ACC112 (cell line): Measurements from ENCODE around the gene RFX3.

Source experiments
- H2AFZ ChIP-seq: fragments of 200-600 bp; sonication (generic); one replicate; pipeline ENCODE4 v1.6.0; 2017; ENCODE audit warnings: antibody characterized with exemption, low read length; ENCODE audit not compliant: unreplicated experiment
- H3K27ac ChIP-seq: fragments of 200-600 bp; sonication (generic); 2 replicates; pipeline ENCODE4 v1.5.1; 2014; ENCODE audit warnings: low read depth, mild to moderate bottlenecking, antibody characterized with exemption, low read length, moderate library complexity
- H3K27me3 ChIP-seq: fragments of 200-600 bp; sonication (generic); 2 replicates; pipeline ENCODE4 v1.6.1; 2014; ENCODE audit warnings: mild to moderate bottlenecking, antibody characterized with exemption, low read length, moderate library complexity, mixed read lengths; ENCODE audit not compliant: insufficient read depth
- H3K36me3 ChIP-seq: fragments of 200-600 bp; sonication (generic); 2 replicates; pipeline ENCODE4 v1.6.1; 2016; ENCODE audit warnings: mild to moderate bottlenecking, antibody characterized with exemption, low read length, moderate library complexity, mixed read lengths; ENCODE audit not compliant: insufficient read depth
- H3K4me1 ChIP-seq: fragments of 200-600 bp; sonication (generic); one replicate; pipeline ENCODE4 v1.6.1; 2016; ENCODE audit warnings: low read length, mixed read lengths; ENCODE audit not compliant: insufficient read depth, unreplicated experiment, control insufficient read depth
- H3K4me3 ChIP-seq: fragments of 200-600 bp; sonication (generic); 2 replicates; pipeline ENCODE4 v1.5.1; 2014; ENCODE audit warnings: mild to moderate bottlenecking, low read depth, low read length
- H3K79me2 ChIP-seq: fragments of 200-600 bp; sonication (generic); one replicate; pipeline ENCODE4 v1.6.0; 2016; ENCODE audit warnings: low read length; ENCODE audit not compliant: control insufficient read depth, unreplicated experiment, insufficient read depth

Gene RFX3

DNA sequence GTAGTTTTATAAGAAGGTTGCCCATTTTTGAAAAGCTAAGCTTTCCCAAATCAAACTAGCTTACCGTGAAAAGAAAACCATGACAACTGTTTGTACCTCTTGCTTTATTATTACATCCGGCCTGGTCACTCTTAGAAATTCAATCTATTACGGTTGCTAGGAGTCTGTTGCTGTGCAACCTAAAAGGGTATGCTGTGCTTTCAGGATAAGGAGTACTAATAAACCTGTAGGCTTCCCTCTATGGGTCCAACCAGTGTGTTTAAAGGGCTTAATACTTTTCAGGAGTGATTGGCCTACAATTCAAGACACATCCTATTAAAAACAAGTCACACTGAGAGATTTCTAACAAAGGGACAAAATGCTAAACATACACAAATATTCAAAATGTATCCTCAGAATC is 27.1 kb downstream of the RFX3 start:
- H2AFZ ChIP-seq, result no peak overlapping the region
- peaks cover 17% of the 10 kb centered on the region for H3K4me1 ChIP-seq
- no peak overlapping the region for H3K27ac ChIP-seq
- H3K4me3 ChIP-seq, result no peak overlapping the region
- H3K79me2 ChIP-seq, result no peaks in the 10 kb centered on the region
- no peaks in the 10 kb centered on the region for H3K36me3 ChIP-seq
- H3K27me3 ChIP-seq, result no peaks in the 10 kb centered on the region

- Histone ChIP-seq H3K4me1 (peaks cover 17% of the 10 kb centered on the region), H2AFZ (no peak overlapping the region), H3K27me3 (no peaks in the 10 kb centered on the region), H3K79me2 (no peaks in the 10 kb centered on the region), H3K27ac (no peak overlapping the region), H3K36me3 (no peaks in the 10 kb centered on the region), H3K4me3 (no peak overlapping the region)
These were observed 27.9 kb downstream of the RFX3 start for GRCh38 chr9:3497857-3498256.

- Histone ChIP-seq H2AFZ (no peak overlapping the region), H3K27me3 (no peaks in the 10 kb centered on the region), H3K4me3 (no peak overlapping the region), H3K79me2 (no peaks in the 10 kb centered on the region), H3K27ac (peak overlapping the region; percentile 21; the same call in 1 of the 2 replicates), H3K4me1 (peaks cover 17% of the 10 kb centered on the region), H3K36me3 (no peaks in the 10 kb centered on the region)
These were observed 28.4 kb downstream of the RFX3 start for GRCh38 chr9:3497401-3497800.

DNA sequence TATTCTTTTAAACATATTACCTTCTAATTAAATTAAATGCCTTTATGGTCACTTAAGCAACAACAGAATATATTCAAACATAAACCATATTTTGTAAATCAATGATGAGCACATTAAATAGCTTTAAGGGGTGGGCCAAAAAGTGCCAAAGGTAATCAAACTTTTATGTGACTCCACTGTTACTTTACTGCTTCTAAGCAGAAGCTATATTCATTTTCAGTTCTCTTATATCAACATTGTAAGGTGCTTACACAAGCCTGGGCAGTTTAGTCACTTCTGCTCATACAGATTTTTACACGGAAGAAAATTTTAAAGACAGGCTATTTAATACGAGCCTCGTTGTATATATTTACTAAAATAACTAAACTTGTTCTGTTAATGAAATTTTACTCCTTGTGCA is 29.9 kb downstream of the RFX3 start:
- peaks cover 17% of the 10 kb centered on the region for H3K4me1 ChIP-seq

GRCh38 chr9:3492214-3492613 is 33.6 kb downstream of the RFX3 start:
- Histone ChIP-seq H3K79me2 (no peaks in the 10 kb centered on the region), H3K27ac (no peak overlapping the region), H2AFZ (no peak overlapping the region), H3K36me3 (no peaks in the 10 kb centered on the region), H3K4me3 (no peak overlapping the region), H3K4me1 (peaks cover 6% of the 10 kb centered on the region), H3K27me3 (no peaks in the 10 kb centered on the region)

More for the DNA sequence above, 29.9 kb downstream of the RFX3 start:
- no peaks in the 10 kb centered on the region for H3K79me2 ChIP-seq
- no peaks in the 10 kb centered on the region for H3K27me3 ChIP-seq
- no peaks in the 10 kb centered on the region for H3K36me3 ChIP-seq
- H3K4me3 ChIP-seq, result no peak overlapping the region
- no peak overlapping the region for H3K27ac ChIP-seq
- H2AFZ ChIP-seq, result no peak overlapping the region

DNA sequence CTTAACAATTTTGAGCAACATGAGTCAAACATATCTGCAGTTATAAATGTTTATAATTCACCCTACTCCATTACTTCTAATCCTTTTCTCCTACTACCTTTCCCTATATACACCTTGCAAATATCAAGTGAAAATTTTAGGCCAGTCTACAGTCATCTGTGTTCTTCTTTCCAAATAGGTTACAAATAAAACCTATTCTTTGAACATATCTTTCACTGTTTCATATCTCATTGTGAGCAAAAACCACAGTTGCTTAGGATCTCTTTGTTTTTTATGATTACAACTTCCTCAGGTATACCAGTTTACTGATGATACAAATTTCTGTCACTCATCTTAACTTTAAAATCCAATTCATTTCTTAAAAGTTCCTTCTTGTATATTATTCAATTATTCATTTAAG is 34.4 kb downstream of the RFX3 start:
- no peaks in the 10 kb centered on the region for H3K79me2 ChIP-seq
- H3K4me1 ChIP-seq, result no peaks in the 10 kb centered on the region
- H3K36me3 ChIP-seq, result no peaks in the 10 kb centered on the region
- no peak overlapping the region for H3K27ac ChIP-seq
- H3K4me3 ChIP-seq, result no peak overlapping the region
- H2AFZ ChIP-seq, result no peak overlapping the region
- no peaks in the 10 kb centered on the region for H3K27me3 ChIP-seq

DNA sequence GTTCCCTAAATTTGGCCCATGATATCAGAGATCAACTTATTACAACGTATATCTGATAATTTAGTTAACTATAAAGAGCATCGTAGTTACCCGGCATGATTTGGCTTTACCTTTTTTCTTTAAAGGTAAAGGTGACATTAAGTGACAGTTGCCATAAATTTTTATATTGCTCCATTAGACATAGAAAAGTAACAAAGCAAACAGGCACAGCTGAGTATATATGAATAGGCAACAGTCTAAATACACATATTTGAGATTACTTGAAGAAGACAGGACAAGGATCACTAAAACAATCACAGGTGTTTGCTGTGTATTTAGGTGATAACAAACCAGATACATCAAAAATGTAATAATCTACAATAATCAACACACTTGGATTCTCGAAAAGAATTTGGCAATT is 34.8 kb downstream of the RFX3 start:
- no peak overlapping the region for H3K27ac ChIP-seq
- no peaks in the 10 kb centered on the region for H3K27me3 ChIP-seq
- H3K79me2 ChIP-seq, result no peaks in the 10 kb centered on the region
- H2AFZ ChIP-seq, result no peak overlapping the region
- H3K4me3 ChIP-seq, result no peak overlapping the region
- H3K4me1 ChIP-seq, result no peaks in the 10 kb centered on the region
- H3K36me3 ChIP-seq, result no peaks in the 10 kb centered on the region

DNA sequence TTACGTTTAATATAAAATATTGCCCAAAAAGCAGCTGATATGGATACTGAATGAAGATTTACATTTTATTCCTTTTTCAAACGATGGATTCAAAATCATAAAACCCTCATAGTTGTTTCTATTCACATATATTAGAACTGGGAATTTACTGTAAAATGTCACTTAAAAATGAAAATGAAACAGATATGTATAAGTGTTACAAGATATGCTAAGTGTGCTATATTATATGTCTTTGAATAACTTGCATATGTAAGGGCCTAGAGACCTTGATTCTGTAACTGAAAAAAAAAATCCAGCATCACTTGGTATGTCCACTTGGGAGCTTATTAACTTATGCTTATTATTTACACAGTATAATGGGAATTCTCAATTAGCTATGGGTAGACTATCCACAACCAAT is 43.2 kb downstream of the RFX3 start:
- Histone ChIP-seq H2AFZ (no peak overlapping the region), H3K36me3 (no peaks in the 10 kb centered on the region), H3K4me1 (no peaks in the 10 kb centered on the region), H3K27me3 (no peaks in the 10 kb centered on the region), H3K27ac (no peak overlapping the region), H3K4me3 (no peak overlapping the region), H3K79me2 (no peaks in the 10 kb centered on the region)

GRCh38 chr9:3480353-3480655 is 45.5 kb downstream of the RFX3 start:
- Histone ChIP-seq H3K27ac (no peak overlapping the region), H2AFZ (no peak overlapping the region), H3K79me2 (no peaks in the 10 kb centered on the region), H3K36me3 (no peaks in the 10 kb centered on the region), H3K27me3 (no peaks in the 10 kb centered on the region), H3K4me3 (no peak overlapping the region), H3K4me1 (peaks cover 2% of the 10 kb centered on the region)

GRCh38 chr9:3479514-3480352 is 46.1 kb downstream of the RFX3 start:
- peaks cover 3% of the 10 kb centered on the region for H3K4me1 ChIP-seq
- H3K27me3 ChIP-seq, result no peaks in the 10 kb centered on the region
- no peak overlapping the region for H2AFZ ChIP-seq
- no peak overlapping the region for H3K27ac ChIP-seq
- no peaks in the 10 kb centered on the region for H3K79me2 ChIP-seq
- no peak overlapping the region for H3K4me3 ChIP-seq
- H3K36me3 ChIP-seq, result no peaks in the 10 kb centered on the region

GRCh38 chr9:3478549-3478953 is 47.2 kb downstream of the RFX3 start:
- Histone ChIP-seq H2AFZ (no peak overlapping the region), H3K4me3 (no peak overlapping the region), H3K4me1 (peaks cover 3% of the 10 kb centered on the region), H3K79me2 (no peaks in the 10 kb centered on the region), H3K27ac (no peak overlapping the region), H3K36me3 (no peaks in the 10 kb centered on the region), H3K27me3 (no peaks in the 10 kb centered on the region)
